ENCODE data around the gene ARID2.

ARID2 gene

GRCh38 chr12:45839917-45840316 is 110.4 kb downstream of the ARID2 start:
- no peak overlapping the region for H3K4me2 ChIP-seq
- no peaks in the 10 kb centered on the region for H3K4me1 ChIP-seq (ENCODE audit: low read depth, poor library complexity, severe bottlenecking)
- no peak overlapping the region for H3K9ac ChIP-seq
- no peak overlapping the region for H3K4me3 ChIP-seq (IDR thresholded peaks at IDR 0.05; ENCODE audit: insufficient read depth, low read depth, low read length)
- H2AFZ ChIP-seq (ENCODE audit: low read depth): no peak overlapping the region
- peaks cover 5% of the 10 kb centered on the region for H3K36me3 ChIP-seq (ENCODE audit: insufficient read depth)
- TF ChIP-seq, protein P1, sequence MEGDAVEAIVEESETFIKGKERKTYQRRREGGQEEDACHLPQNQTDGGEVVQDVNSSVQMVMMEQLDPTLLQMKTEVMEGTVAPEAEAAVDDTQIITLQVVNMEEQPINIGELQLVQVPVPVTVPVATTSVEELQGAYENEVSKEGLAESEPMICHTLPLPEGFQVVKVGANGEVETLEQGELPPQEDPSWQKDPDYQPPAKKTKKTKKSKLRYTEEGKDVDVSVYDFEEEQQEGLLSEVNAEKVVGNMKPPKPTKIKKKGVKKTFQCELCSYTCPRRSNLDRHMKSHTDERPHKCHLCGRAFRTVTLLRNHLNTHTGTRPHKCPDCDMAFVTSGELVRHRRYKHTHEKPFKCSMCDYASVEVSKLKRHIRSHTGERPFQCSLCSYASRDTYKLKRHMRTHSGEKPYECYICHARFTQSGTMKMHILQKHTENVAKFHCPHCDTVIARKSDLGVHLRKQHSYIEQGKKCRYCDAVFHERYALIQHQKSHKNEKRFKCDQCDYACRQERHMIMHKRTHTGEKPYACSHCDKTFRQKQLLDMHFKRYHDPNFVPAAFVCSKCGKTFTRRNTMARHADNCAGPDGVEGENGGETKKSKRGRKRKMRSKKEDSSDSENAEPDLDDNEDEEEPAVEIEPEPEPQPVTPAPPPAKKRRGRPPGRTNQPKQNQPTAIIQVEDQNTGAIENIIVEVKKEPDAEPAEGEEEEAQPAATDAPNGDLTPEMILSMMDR (conservative IDR thresholded peaks at IDR 0.05; ENCODE audit: low read depth, low read length): no peak
- no peaks in the 10 kb centered on the region for H4K20me1 ChIP-seq (ENCODE audit: insufficient read depth)
- no peaks in the 10 kb centered on the region for H3K27me3 ChIP-seq (ENCODE audit: insufficient read depth, low read depth)
- H3K79me2 ChIP-seq (ENCODE audit: insufficient read depth, low read depth): 0 out of 2 replicates have a peak, but pooled peaks cover 7% of the 10 kb centered on the region
- no peak overlapping the region for H3K27ac ChIP-seq

GRCh38 chr12:45849289-45849688 is 119.8 kb downstream of the ARID2 start:
- Histone ChIP-seq H3K27ac (no peak overlapping the region), H3K79me2 (ENCODE audit: insufficient read depth, low read depth) (no peaks in the 10 kb centered on the region)

DNA sequence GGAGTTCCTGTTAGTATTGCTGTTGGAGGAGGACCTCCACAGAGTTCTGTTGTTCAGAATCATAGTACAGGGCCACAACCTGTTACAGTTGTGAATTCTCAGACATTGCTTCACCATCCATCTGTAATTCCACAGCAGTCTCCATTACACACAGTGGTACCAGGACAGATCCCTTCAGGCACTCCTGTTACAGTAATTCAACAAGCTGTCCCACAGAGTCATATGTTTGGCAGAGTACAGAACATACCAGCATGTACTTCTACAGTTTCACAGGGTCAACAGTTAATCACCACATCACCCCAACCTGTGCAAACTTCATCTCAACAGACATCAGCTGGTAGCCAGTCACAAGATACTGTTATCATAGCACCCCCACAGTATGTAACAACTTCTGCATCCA is 120.8 kb downstream of the ARID2 start:
- Histone ChIP-seq H3K27me3 (ENCODE audit: insufficient read depth, low read depth) (no peaks in the 10 kb centered on the region), H2AFZ (ENCODE audit: low read depth) (no peak overlapping the region), H3K4me1 (ENCODE audit: low read depth, poor library complexity, severe bottlenecking) (no peaks in the 10 kb centered on the region), H3K79me2 (ENCODE audit: insufficient read depth, low read depth) (no peaks in the 10 kb centered on the region), H3K27ac (no peak overlapping the region), H4K20me1 (ENCODE audit: insufficient read depth) (no peaks in the 10 kb centered on the region), H3K4me2 (no peak overlapping the region), H3K9ac (no peak overlapping the region), H3K36me3 (ENCODE audit: insufficient read depth) (peaks cover 15% of the 10 kb centered on the region; the same call in 1 of the 2 replicates), H3K4me3 (IDR thresholded peaks at IDR 0.05; ENCODE audit: insufficient read depth, low read depth, low read length) (no peak overlapping the region)
- TF ChIP-seq, protein P1 (conservative IDR thresholded peaks at IDR 0.05; ENCODE audit: low read depth, low read length): no peak

More at GRCh38 chr12:45849289-45849688, 119.8 kb downstream of the ARID2 start:
- no peak overlapping the region for H3K9ac ChIP-seq
- H3K27me3 ChIP-seq (ENCODE audit: insufficient read depth, low read depth): no peaks in the 10 kb centered on the region
- no peaks in the 10 kb centered on the region for H4K20me1 ChIP-seq (ENCODE audit: insufficient read depth)
- no peaks in the 10 kb centered on the region for H3K4me1 ChIP-seq (ENCODE audit: low read depth, poor library complexity, severe bottlenecking)
- H3K4me3 ChIP-seq (IDR thresholded peaks at IDR 0.05; ENCODE audit: insufficient read depth, low read depth, low read length): no peak overlapping the region
- H3K4me2 ChIP-seq: no peak overlapping the region
- no peak overlapping the region for H2AFZ ChIP-seq (ENCODE audit: low read depth)
- TF ChIP-seq, protein P1 (conservative IDR thresholded peaks at IDR 0.05; ENCODE audit: low read depth, low read length): no peak
- H3K36me3 ChIP-seq (ENCODE audit: insufficient read depth): peaks cover 18% of the 10 kb centered on the region; the same call in 1 of the 2 replicates

GRCh38 chr12:45852508-45852907 is 123.0 kb downstream of the ARID2 start:
- peaks cover 15% of the 10 kb centered on the region; the same call in 1 of the 2 replicates for H3K36me3 ChIP-seq (ENCODE audit: insufficient read depth)
- no peaks in the 10 kb centered on the region for H4K20me1 ChIP-seq (ENCODE audit: insufficient read depth)

More at GRCh38 chr12:45852508-45852907, 123.0 kb downstream of the ARID2 start:
- Histone ChIP-seq H3K79me2 (ENCODE audit: insufficient read depth, low read depth) (no peaks in the 10 kb centered on the region), H3K4me1 (ENCODE audit: low read depth, poor library complexity, severe bottlenecking) (no peaks in the 10 kb centered on the region), H3K27me3 (ENCODE audit: insufficient read depth, low read depth) (no peaks in the 10 kb centered on the region), H3K9ac (no peak overlapping the region), H3K27ac (no peak overlapping the region), H3K4me3 (IDR thresholded peaks at IDR 0.05; ENCODE audit: insufficient read depth, low read depth, low read length) (no peak overlapping the region), H2AFZ (ENCODE audit: low read depth) (no peak overlapping the region), H3K4me2 (no peak overlapping the region)
- TF ChIP-seq, protein P1 (conservative IDR thresholded peaks at IDR 0.05; ENCODE audit: low read depth, low read length): no peak

All from KMS-11 (cell line).